K562 (cell line): ENCODE data around the gene STK4. TPM values are rescaled to one million over a fixed set of nuclear protein-coding genes. Genes with fewer than 3 reads are reported as not detected.

Experiments used
- CREM ChIP-seq: IDR thresholded peaks from 2 replicates; pipeline ENCODE4 v1.6.1; 2014; ENCODE audit warnings: antibody characterized with exemption, low read depth
- DPF2 ChIP-seq: fragments of 450-650 bp; IDR thresholded peaks from 2 replicates; pipeline ENCODE4 v1.6.1; 2016
- ELF1 ChIP-seq: fragments of 200-800 bp; sonication (Bioruptor generic); IDR thresholded peaks from 2 replicates; pipeline ENCODE4 v1.6.1; 2016; ENCODE audit warnings: missing genetic modification characterization, missing compliant biosample characterization
- ELF2 ChIP-seq: fragments of 250-450 bp; sonication (Bioruptor Pico); IDR thresholded peaks from 2 replicates; pipeline ENCODE4 v1.5.0; 2021; ENCODE audit warnings: mild to moderate bottlenecking
- EP400 ChIP-seq: fragments of 450-650 bp; IDR thresholded peaks from 2 replicates; pipeline ENCODE4 v1.6.1; 2017; ENCODE audit warnings: antibody characterized with exemption, mild to moderate bottlenecking, moderate library complexity
- FOXJ3 ChIP-seq: sonication (generic); formaldehyde crosslinking; IDR thresholded peaks from 2 replicates; pipeline ENCODE4 v1.4.0; 2020; ENCODE audit warnings: mild to moderate bottlenecking, missing genetic modification reagents
- FOXK2 ChIP-seq, 2 experiments: fragments of 450-650 bp; IDR thresholded peaks in 1 of 2; conservative IDR thresholded peaks in 1 of 2; 2 replicates each; pipeline ENCODE4 v1.6.1; 2016; ENCODE audit warnings: low read depth in 2 of 2, mild to moderate bottlenecking in 1 of 2
- JUND ChIP-seq, 2 experiments: IDR thresholded peaks; 2 replicates in 1 of 2; 3 replicates in 1 of 2; pipeline ENCODE4 v1.6.1; 2011; ENCODE audit warnings: borderline replicate concordance in 2 of 2, low read depth in 2 of 2, low read length in 2 of 2, improper control_type of control experiment in 1 of 2, missing biosample characterization in 1 of 2, missing genetic modification characterization in 1 of 2, missing genetic modification reagents in 1 of 2
- NR2C2 ChIP-seq, 2 experiments: fragments of 200-800 bp in 1 of 2; sonication (Bioruptor generic) in 1 of 2; sonication (generic) in 1 of 2; formaldehyde crosslinking in 1 of 2; IDR thresholded peaks; 2 replicates each; pipeline versions ENCODE4 v1.6.1 to v1.8.0; 2016 to 2022; ENCODE audit warnings: mild to moderate bottlenecking in 1 of 2, missing compliant biosample characterization in 1 of 2, missing genetic modification characterization in 1 of 2, missing genetic modification reagents in 1 of 2
- SMARCA4 ChIP-seq: fragments of 450-650 bp; IDR thresholded peaks from 2 replicates; pipeline ENCODE4 v1.6.1; 2016
- TCF7 ChIP-seq: sonication (generic); IDR thresholded peaks from 2 replicates; pipeline ENCODE4 v1.6.1; 2016; ENCODE audit warnings: antibody characterized with exemption, borderline replicate concordance
- TOE1 ChIP-seq, 2 experiments: fragments of 450-650 bp in 1 of 2; sonication (generic) in 1 of 2; formaldehyde crosslinking in 1 of 2; IDR thresholded peaks; 2 replicates each; pipeline versions ENCODE4 v1.7.1 to v1.8.0; 2016 to 2022; ENCODE audit warnings: borderline replicate concordance in 2 of 2, mild to moderate bottlenecking in 2 of 2, antibody characterized with exemption in 1 of 2, inconsistent platforms in 1 of 2, low read depth in 1 of 2, missing genetic modification reagents in 1 of 2, moderate library complexity in 1 of 2
- ZBTB7A ChIP-seq: IDR thresholded peaks from 2 replicates; pipeline ENCODE4 v1.6.1; 2011; ENCODE audit warnings: low read depth, mild to moderate bottlenecking, low read length, moderate library complexity, borderline replicate concordance; ENCODE audit not compliant: control insufficient read depth
- ZNF175 ChIP-seq: fragments of 200-800 bp; sonication (Bioruptor generic); IDR thresholded peaks from 2 replicates; pipeline ENCODE4 v1.6.1; 2016; ENCODE audit warnings: low read depth, mild to moderate bottlenecking, missing genetic modification characterization, missing compliant biosample characterization
- ZNF589 ChIP-seq: fragments of 200-800 bp; sonication (Bioruptor generic); IDR thresholded peaks from 2 replicates; pipeline ENCODE4 v1.6.1; 2016; ENCODE audit warnings: low read depth, missing genetic modification characterization, missing compliant biosample characterization
- polyA plus RNA-seq, 8 experiments: library from polyadenylated mRNA; depleted of rRNA in 4 of 8; stranded (reverse) in 5 of 8; unstranded in 3 of 8; fragments of >200 nt; fragmentation: Nextera tagmentation in 2 of 8; fragmentation: Illumina TruSeq in 1 of 8; extraction: Ambion mirVana in 2 of 8; extraction: Trizol in 1 of 8; gene quantifications; 2 replicates each; pipeline versions ENCODE4 v1.2.1 to v1.2.3, GENCODE V29; 2011 to 2014; ENCODE audit warnings: inconsistent platforms in 1 of 8, missing spikeins in 1 of 8
- total RNA-seq, 7 experiments: library from RNA; depleted of rRNA in 6 of 7; stranded (reverse); fragments of >200 nt in 6 of 7; fragmentation: Illumina TruSeq in 2 of 7; extraction: Trizol in 2 of 7; gene quantifications; 2 replicates each; pipeline versions ENCODE4 v1.2.1 to v1.2.3, GENCODE V29; 2011 to 2021; ENCODE audit warnings: low replicate concordance in 1 of 7
- TF ChIP-seq, protein P1 (sequence below): fragments of 450-650 bp; formaldehyde crosslinking; IDR thresholded peaks from 2 replicates; pipeline ENCODE4 v1.4.0; 2020; ENCODE audit warnings: mild to moderate bottlenecking, moderate library complexity
- TF ChIP-seq, protein P2 (sequence below), 2 experiments: fragments of 450-650 bp; conservative IDR thresholded peaks; 2 replicates each; pipeline ENCODE4 v1.6.1; 2017; ENCODE audit warnings: mild to moderate bottlenecking in 2 of 2, moderate library complexity in 2 of 2
- TF ChIP-seq, protein P3 (sequence below): fragments of 200-800 bp; sonication (Bioruptor generic); IDR thresholded peaks from 2 replicates; pipeline ENCODE4 v1.6.1; 2017; ENCODE audit warnings: missing genetic modification characterization, missing compliant biosample characterization
- TF ChIP-seq, protein P4 (sequence below): sonication (generic); formaldehyde crosslinking; IDR thresholded peaks from 2 replicates; pipeline ENCODE4 v1.5.0; 2020; ENCODE audit warnings: missing genetic modification reagents
- TF ChIP-seq, protein P5 (sequence below): fragments of 250-450 bp; sonication (Bioruptor Pico); IDR thresholded peaks from 2 replicates; pipeline ENCODE4 v1.8.0; 2021; ENCODE audit warnings: borderline replicate concordance, mild to moderate bottlenecking, moderate library complexity; ENCODE audit not compliant: poor library complexity, severe bottlenecking

The STK4 gene
- total and polyA plus RNA-seq, 9 of the 15 experiments (the other 6 are each of a cell fraction or from before 2014, with no cell fraction given) = 11.9 to 30.6 (median 22.2) TPM

DNA sequence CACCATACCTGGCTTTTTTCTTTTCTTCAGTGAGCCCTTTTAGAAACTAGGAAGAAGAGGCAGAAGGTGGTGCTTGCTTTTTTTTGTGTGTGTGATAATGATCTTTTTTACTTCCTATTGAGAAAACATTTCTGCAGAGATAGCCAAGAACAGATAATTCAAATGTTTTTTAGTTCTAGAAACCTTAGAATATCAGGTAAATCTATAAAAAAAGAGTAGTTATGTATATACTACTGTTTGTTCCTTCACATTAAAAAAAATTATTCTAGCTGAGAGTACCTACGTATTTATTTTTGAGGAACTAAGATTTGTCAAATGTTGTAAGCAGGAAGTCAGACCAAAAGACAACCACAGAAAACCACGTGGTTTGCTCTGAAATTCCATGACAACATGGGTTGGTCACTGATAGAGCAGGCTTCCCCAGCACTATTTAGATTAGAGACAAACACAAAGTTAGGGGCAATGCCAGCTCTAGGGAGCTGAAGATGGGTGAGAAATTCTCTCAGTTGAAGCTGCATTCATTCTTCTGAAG lies 12.8 kb downstream of the STK4 start (continued):
- peak; percentile 53; the same call in 1 of the 2 replicates for TF ChIP-seq ELF2 (CRISPR knock-in tag)
- TF ChIP-seq DPF2 = peak; percentile 72
- TF ChIP-seq JUND (IDR thresholded peaks at IDR 0.05; ENCODE audit: borderline replicate concordance, low read depth, low read length) = peak; percentile 32; the same call in 1 of the 2 replicates
- TF ChIP-seq JUND (tag; IDR thresholded peaks at IDR 0.05; ENCODE audit: borderline replicate concordance, low read depth, low read length) = peak; percentile 15; the same call in 1 of the 3 replicates
- TF ChIP-seq TOE1 (IDR thresholded peaks at IDR 0.05; ENCODE audit: borderline replicate concordance) = 0 out of 2 replicates have a peak, but pooled peaks have one; percentile 19
- TF ChIP-seq TOE1 (CRISPR knock-in tag; IDR thresholded peaks at IDR 0.05; ENCODE audit: borderline replicate concordance, low read depth) = no peak
- no peak for TF ChIP-seq FOXJ3 (CRISPR knock-in tag)
- TF ChIP-seq ZNF589 (CRISPR knock-in tag) = 0 out of 2 replicates have a peak, but pooled peaks have one; percentile 69
- TF ChIP-seq, protein P1, sequence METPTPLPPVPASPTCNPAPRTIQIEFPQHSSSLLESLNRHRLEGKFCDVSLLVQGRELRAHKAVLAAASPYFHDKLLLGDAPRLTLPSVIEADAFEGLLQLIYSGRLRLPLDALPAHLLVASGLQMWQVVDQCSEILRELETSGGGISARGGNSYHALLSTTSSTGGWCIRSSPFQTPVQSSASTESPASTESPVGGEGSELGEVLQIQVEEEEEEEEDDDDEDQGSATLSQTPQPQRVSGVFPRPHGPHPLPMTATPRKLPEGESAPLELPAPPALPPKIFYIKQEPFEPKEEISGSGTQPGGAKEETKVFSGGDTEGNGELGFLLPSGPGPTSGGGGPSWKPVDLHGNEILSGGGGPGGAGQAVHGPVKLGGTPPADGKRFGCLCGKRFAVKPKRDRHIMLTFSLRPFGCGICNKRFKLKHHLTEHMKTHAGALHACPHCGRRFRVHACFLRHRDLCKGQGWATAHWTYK (CRISPR knock-in tag) = no peak
- TF ChIP-seq CREM = peak; percentile 24; the same call in 1 of the 2 replicates
- TF ChIP-seq, protein P2, sequence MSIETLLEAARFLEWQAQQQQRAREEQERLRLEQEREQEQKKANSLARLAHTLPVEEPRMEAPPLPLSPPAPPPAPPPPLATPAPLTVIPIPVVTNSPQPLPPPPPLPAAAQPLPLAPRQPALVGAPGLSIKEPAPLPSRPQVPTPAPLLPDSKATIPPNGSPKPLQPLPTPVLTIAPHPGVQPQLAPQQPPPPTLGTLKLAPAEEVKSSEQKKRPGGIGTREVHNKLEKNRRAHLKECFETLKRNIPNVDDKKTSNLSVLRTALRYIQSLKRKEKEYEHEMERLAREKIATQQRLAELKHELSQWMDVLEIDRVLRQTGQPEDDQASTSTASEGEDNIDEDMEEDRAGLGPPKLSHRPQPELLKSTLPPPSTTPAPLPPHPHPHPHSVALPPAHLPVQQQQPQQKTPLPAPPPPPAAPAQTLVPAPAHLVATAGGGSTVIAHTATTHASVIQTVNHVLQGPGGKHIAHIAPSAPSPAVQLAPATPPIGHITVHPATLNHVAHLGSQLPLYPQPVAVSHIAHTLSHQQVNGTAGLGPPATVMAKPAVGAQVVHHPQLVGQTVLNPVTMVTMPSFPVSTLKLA (conservative IDR thresholded peaks at IDR 0.05) = peak; percentile 86 to 90
- TF ChIP-seq TCF7 = no peak
- 0 out of 2 replicates have a peak, but pooled peaks have one; percentile 65 for TF ChIP-seq ZNF175 (CRISPR knock-in tag)
- TF ChIP-seq NR2C2 (CRISPR knock-in tag; IDR thresholded peaks at IDR 0.05) = no peak
- peak; percentile 39 for TF ChIP-seq NR2C2 (tag; IDR thresholded peaks at IDR 0.05)
- TF ChIP-seq EP400 = peak; percentile 49; the same call in 1 of the 2 replicates
- TF ChIP-seq ZBTB7A = no peak
- TF ChIP-seq ELF1 = peak; percentile 73; the same call in 1 of the 2 replicates
- peak; percentile 68 for TF ChIP-seq SMARCA4
- peak; percentile 91 for TF ChIP-seq FOXK2 (conservative IDR thresholded peaks at IDR 0.05 in 1 of 2, IDR thresholded peaks at IDR 0.05 in 1 of 2; ENCODE audit: low read depth in 2 of 2)
- TF ChIP-seq, protein P3, sequence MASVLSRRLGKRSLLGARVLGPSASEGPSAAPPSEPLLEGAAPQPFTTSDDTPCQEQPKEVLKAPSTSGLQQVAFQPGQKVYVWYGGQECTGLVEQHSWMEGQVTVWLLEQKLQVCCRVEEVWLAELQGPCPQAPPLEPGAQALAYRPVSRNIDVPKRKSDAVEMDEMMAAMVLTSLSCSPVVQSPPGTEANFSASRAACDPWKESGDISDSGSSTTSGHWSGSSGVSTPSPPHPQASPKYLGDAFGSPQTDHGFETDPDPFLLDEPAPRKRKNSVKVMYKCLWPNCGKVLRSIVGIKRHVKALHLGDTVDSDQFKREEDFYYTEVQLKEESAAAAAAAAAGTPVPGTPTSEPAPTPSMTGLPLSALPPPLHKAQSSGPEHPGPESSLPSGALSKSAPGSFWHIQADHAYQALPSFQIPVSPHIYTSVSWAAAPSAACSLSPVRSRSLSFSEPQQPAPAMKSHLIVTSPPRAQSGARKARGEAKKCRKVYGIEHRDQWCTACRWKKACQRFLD (CRISPR knock-in tag) = peak; percentile 60; the same call in 1 of the 2 replicates
- TF ChIP-seq, protein P4, sequence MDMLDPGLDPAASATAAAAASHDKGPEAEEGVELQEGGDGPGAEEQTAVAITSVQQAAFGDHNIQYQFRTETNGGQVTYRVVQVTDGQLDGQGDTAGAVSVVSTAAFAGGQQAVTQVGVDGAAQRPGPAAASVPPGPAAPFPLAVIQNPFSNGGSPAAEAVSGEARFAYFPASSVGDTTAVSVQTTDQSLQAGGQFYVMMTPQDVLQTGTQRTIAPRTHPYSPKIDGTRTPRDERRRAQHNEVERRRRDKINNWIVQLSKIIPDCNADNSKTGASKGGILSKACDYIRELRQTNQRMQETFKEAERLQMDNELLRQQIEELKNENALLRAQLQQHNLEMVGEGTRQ (CRISPR knock-in tag) = peak; percentile 59
- TF ChIP-seq, protein P5, sequence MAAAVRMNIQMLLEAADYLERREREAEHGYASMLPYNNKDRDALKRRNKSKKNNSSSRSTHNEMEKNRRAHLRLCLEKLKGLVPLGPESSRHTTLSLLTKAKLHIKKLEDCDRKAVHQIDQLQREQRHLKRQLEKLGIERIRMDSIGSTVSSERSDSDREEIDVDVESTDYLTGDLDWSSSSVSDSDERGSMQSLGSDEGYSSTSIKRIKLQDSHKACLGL = peak; percentile 20
